Measurements from ENCODE around the gene GNG4.
"Not testable (repeated sequence)": the region's sequence is repeated elsewhere in the genome, so short reads cannot be mapped to it uniquely, and the experiment has no call there.

GNG4 gene

DNA sequence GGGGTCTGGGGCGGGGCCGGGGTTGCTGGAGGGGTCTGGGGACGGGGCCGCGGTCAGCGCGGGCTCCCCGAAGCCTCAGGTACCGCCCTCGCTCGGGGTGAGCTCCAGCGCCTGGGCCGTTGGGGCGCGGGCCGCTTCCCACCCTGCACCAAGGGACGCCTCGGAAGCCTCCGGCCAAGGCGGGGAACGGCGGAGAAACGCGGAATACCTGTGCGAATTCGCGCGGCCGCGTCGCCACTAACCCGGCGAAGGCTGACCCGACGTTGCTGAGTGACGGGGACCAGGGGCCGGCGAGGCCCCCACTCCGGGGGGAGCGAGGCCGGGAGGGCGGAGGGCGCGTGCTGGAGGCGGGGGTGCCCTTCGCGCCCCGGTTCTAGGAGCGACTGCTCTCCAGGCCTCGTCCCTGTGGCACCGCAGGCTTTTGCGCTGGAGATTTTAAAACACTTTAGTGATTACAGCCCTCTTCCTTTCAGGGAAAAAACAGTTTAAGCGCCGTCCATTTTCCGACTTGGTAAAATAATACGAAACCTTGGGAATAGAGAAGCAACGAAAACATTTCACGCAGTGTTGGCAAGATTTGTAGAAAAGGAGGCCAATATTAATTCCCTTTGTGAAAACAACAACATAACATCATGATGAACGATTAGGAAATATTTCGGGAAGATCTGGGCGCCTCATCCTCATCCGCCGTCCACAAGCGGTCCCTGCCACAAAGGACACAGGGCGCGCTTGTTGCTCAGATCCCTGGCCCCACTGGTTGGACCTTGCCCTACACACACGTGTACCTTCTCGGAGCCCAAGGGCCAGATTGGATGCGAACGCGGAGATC, 971 bp upstream of the GNG4 start:
- DNase-seq (ENCODE audit: low read depth) = no peak

DNA sequence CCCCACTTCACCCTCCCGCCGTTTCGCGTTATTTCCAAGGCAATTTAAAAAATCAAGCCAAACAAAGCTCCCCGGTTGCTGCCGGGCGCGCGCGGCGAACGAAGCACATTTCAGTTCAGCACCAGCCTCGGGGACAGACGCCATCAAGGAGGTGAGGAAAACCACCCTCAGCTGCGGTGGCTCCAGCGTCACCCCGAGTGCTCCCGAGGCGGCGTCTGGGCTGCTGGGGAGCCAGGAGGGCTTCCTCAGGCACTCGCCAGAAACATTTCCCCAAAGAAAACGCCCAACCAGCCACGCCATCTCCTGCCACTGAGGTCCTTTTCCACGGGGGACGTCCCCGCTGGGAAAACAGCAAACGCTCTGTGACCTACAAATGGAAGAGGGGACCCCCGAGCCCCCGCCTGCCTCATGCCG, 623 bp downstream of the GNG4 start:
- no peak for DNase-seq (ENCODE audit: low read depth)

DNA sequence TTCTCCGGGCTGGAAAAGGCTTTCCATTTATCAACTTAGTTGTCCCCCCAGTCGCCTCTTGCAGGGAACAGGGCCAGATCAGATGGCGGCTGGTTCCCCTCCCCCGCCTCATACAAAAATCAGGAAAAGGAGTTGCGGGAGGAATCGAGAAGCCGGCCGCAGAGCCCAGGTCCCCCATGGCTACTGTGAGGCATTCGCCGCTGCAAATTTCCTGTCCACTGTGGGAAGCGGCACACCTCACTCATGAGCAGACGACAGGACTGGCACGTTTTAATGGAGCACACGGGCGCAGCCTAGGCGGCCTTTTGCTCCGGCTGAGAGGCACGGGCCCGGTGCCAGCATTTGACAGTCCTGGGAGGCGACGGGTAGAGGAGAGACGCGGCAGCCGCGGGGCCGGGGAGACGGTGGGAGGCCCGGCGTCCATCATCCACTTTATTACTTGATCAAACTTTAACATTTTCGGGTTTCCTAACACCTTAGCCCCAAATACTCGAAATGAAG, 1.1 kb downstream of the GNG4 start:
- DNase-seq (ENCODE audit: low read depth) = no peak

DNA sequence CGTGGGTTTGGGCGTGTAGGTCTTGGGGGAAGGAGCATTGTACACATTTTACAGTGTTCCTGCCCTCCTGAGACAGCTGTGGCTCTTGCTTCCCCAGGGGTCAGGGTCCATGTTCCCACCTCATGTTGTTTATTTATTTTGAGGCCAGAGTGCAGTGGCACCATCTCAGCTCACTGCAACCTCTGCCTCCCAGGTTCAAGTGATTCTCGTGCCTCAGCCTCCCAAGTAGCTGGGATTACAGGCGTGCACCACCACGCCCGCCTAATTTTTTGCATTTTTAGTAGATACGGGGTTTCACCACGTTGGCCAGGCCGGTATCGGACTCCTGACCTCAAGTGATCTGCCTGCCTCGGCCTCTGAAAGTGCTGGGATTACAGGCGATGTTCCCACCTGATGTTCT, 2.0 kb downstream of the GNG4 start:
- not testable (repeated sequence) for DNase-seq (ENCODE audit: low read depth)

DNA sequence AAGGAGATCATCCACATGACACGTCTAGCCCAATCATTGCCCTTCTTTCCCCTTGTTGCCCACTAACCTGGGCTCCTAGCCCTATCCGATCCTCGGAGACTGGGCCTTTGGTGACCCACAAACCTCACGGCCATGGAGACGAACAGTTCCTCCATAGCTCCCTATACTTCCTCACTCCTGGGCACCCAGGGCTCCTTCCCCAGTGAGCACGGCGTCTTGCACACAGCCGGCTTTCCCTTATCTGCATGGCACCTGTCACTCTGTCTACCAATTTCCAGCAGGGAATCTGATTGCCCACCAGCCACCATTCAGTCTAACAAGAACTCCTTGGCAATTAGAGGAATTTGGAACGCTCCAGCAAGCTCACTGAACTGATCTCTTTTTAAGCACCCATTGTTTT, 3.1 kb downstream of the GNG4 start:
- no peak for DNase-seq (ENCODE audit: low read depth)

DNA sequence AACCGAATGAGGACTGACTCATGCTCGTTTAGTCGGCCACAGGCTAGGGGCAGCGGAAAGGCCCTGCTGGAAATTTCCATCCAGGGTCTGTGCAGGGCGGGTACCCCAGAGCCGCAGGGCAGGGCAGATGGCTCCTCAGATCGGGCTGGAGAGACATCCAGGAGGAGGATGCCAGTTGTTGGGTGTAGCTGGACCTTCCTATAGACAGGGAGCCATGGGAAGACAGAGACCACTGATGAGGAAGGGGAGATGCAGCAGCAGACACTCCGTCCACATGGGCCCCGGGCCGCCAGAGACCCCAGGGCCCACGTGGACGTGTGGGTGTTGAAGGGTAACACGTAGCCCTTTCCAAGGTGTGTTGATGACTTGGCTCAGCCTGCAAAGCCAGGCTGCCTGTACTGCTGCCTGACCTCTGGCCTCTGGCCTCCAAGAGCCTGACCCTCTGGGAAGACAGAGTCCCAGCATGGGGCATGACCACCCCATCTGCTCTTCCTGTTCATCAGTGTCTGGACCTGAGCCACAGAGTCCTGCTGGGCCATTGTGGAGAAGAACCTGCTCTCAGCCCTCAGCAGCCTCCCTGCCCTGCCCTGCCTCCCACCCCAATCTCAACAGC, 4.8 kb downstream of the GNG4 start:
- no peak for DNase-seq (ENCODE audit: low read depth)

DNA sequence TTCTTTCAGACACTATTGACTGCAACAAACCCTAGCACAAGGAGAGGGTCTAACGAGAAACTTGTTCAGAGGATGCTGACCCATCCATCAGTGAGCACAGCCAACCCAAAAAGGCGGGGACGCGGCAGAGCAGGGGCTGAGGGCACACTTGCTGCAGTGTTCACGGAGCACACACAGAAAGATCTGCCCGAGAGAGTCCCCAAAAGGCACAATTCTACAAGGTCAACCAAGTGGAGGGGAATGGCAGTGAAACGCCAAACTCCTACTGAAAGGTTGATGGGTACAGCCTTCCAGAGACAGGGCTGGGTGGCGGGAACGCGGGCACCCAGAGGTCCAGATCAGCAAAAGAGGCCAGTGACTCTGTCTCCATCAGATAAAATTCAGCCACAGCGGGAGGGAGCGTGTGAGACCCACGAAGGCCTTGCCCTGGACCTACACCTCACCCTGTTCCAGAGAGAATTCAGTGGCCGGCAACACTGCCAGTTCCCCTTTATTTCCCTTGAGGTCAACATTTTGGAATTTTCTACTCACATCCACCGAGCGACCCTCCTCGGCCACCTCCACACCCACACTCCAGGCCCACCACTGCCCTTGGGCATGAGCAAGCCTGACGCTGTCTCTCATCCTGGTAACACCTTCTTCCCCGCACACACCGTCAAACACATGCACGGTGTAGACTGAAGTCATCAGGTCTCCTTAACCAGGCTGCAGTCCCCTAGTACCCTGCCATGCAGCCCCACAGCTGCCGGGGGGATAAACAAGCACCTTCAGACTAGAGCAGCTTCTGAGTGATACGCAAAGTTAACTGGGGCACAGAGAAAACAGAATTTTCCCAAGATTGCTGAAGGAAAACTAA, 5.5 kb downstream of the GNG4 start:
- DNase-seq (ENCODE audit: low read depth) = no peak

DNA sequence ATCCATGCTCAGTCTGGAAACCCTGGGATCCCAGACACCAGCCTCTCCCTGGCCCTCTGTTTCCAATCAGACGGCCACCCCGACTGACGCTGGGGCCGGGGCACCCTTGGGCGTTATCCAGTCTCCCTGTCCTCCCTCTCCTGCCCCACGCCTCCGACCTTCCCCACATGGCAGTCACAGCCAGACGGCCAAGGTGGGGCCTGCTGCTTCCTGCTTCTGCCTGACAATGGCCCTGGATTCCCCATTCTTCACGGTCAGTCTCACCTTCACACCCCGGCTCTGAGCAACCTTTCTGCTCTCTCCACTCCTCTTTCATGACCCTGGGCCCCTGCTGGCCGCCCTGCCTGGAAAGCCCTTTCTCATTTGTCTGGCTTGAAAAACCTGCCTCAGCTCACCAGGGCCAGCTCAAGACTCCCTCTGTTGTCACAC, 6.6 kb downstream of the GNG4 start:
- no peak for DNase-seq (ENCODE audit: low read depth)

DNA sequence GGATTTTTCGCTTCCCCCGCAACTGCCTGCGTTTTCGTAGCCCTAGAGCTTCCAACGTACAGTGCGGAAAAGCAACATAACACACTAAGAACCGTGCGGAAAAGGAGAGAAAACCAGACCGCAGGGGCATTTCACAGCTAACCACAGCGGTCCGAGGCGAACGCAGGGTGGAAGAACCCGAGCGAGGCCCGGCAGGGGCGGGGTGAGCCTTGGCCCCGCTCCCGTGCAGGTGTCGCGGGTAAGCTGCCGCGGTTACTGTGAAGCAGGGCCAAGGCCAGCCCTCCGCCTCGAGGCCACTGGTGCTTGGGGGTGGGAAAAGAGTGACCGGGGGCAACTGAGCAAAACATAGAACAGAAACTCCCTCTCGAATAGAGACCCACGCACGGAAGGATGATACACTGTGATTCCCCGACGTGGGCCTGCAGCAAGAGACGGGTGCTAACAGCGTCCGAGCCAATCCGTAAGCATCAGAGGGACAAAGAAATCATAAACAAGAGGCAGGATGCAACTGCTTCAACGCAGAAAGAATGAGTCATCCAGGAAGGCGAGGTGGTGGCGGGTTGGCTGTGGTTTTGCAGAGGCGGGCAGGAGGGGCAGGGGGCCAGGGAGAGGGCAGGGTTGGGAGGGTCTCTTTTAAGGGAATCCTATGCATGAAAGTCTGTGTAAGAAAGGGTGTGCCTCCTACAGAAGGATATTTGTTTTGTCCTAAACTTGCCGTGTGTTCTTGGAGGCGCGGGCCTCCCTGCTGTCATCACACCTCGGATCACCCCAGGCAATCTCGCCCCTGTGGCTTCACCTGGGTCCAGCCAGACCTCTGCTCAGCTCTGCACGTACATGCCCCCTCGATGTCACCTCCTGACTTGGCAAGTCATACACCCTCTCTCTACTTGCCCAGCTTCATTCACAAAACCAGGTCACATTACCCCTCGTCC, 7.3 kb downstream of the GNG4 start:
- no peak for DNase-seq (ENCODE audit: low read depth)

DNA sequence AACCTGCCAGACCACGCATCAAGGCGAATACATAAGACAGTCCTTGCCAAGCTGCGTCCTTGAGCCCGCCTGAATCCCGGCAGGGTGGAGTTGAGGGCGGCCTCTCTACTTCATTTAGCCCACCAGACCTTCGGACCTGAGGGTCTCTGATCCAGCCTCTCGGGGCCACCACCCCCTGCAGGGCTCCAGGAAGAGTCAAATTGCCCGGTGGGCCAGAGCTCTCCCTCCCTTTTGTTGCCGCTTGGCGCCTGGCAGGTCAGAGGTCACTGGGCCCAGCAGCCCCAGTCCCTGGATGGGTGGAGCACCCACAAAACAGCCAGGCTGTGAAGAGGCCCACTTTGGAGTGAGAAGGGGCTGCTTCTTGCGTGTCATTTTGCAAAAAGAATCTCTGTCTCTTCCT, 9.0 kb downstream of the GNG4 start:
- no peak for DNase-seq (ENCODE audit: low read depth)

DNA sequence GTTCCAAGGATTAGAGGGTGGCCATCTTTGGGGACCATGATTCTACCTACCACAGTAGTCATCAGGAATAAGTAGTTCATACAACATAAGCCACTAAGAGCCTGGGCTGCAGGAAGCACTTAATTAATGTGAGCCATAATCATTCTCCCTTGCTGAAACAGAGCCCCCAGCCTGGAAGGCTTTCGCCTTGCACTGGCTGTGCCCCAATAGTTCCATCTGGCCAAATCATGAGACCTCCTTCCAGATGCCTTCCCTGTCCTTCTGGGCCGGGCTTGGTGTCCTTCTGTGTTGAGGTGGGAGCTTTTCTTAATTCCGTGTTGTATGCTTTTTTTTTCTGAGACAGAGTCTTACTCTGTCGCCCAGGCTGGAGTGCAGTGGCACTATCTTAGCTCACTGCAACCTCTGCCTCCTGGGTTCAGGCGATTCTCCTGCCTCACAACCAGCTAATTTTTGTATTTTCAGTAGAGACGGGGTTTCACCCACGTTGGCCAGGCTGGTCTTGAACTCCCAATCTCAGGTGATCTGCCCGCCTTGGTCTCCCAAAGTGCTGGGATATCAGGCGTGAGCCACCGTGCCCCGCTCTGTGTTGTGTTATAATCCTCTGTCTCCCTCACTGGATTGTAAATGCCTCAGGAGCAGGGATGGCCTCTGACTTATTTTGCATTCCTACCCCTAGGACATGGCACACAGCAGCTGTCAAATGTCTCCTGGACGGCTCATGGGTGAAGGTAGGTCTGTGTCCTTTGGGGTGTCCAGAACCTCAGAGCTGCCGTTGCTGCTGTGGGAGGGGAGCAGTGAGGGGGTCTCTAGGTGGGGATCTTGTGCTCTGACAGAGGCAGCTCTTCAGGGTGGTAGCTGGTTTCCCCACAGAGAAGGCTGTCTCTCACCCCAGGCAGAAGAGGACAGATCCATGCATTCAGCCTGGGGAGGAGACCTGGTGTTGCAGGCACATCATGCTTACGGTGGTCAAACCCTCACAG, 10.1 kb downstream of the GNG4 start:
- no peak for DNase-seq (ENCODE audit: low read depth)

DNA sequence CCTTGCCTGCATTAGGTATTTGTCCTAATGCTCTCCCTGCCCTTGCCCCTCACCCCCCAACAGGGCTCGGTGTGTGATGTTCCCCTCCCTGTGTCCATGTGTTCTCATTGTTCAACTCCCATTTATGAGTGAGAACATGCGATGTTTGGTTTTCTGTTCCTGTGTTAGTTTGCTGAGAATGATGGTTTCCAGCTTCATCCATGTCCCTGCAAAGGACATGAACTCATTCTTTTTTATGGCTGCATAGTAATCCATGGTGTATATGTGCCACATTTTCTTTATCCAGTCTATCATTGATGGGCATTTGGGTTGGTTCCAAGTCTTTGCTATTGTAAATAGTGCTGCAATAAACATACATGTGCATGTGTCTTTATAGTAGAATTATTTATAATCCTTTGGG, 11.0 kb downstream of the GNG4 start:
- not testable (repeated sequence) for DNase-seq (ENCODE audit: low read depth)

DNA sequence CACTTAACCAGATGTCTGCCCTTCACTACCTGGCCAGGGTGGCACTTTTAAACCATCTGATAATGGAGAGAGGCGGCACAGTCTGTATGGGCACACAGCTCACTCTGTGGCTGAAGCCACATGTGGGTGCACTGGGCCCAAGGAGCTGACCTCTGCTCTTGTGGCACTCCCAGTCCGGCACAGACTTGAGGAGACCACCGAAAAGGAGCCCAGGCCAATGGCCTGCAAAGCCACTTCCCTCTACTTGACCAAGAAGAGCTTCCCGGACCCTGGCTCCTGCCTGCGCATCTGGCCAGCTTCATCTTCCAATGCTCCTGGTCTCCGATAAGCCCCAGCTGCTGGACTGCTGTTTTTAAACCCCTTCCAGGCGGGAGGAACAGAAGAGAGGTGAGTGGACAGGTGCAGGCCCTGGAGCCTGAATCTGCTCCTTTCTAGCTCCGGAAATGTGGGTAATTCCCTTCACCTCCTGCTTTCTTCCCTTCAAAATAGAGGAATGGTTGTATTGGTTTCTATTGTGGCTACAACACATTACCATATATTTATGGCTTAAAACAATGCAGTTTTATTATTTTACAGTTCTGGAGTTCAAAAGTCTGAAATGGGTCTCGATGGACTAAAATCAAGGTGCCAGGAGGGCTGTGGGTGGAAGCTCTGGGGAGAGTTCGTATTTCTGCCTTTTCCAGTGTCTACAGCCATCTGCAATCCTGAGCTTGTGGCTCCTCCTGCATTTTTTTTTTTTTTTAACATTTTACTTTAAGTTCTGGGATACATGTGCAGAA, 11.6 kb downstream of the GNG4 start:
- DNase-seq (ENCODE audit: low read depth) = no peak

DNA sequence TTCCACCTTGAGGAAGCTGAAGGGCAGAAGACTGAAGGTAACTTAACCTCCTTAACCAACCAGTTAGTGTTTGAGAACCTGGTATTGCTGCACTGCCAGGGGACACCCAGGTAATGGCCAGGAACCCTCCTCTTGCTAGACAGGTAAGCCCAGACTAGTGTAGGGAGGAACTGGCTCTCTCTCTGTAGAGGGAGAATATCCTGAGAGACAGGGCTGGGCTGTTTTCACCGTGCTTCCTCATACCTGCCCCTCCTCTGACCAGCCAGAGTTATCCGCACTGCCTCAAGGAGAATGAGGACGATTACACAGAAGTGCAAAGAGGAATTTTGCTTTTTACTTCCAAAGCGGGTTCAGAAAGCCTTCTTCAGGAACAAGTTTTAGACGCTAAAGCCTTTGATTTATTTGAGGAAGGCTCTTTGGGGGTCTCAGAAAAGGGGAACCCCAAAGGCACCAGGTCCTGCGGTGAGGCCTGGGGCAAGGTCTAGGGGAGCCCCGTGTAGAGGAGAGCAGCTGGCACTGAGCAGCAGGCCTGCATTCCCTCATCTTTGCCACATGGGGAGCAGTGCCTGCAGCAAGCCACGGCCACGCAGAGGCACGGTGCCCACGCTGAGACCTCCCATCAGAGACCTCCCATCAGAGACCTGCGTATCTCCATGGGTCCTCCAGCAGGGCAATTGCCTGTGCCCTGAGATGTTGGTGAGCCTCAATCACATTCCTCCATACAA, 13.5 kb downstream of the GNG4 start:
- no peak for DNase-seq (ENCODE audit: low read depth)

DNA sequence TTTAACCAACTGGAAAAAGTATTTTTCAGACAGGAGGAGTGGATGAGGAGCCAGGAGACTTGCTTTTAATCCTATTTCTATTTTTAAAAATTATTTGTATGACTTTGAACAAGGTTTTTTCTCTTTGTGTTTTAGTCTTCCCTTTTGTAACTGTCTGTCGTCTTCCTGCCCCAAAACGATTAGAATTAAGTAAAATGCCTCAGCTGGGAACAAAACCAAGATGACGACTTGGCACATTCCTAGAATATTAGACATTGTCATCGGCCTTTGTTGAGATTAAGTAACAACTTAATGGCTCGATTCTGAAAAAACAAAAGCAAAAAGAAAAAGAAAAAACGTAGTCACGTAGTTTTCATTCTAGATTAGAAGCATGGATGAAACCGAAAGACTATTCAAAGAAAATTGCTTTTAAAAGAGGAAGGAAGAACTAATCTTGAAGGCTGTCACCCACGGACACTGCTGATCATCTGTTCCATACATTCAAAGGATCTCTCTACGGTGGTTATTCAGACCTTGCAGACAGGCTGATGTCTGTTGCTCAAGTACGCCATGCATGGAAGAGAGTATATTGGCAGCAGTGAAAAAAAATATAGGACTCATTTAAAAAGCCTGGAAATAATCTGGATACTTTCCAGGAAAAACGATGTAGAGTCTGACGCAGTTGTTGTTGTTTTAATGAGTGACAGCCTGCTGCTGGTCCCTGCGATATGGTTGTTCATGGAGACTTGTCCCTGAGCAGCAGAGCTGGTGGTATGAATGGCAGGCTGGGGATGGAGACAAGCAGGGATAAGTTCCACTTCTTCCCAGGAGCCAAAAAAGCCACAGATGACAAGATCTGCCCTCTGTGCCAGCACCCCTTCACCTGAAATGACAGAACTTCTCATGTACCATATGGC, 16.8 kb downstream of the GNG4 start:
- peak; percentile 38 for DNase-seq (ENCODE audit: low read depth)

DNA sequence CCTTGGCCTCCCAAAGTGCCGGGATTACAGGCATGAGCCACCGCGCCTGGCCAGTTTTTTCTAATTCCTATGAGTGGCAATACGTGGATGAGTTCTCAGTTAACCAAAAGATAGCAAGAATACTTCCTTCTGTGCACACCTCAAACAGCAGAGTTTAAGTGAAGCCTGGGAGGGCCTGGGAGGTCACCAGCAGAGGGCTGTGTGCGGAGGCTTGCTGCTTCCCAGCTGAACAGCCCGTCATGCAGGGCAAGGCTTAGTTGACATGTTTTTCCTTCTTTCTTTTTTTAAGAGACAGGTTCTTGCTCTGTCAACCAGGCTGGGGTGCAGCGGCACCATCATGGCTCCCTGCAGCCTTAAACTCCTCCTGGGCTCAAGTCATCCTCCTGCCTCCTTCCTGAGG, 17.8 kb downstream of the GNG4 start:
- no peak for DNase-seq (ENCODE audit: low read depth)

DNA sequence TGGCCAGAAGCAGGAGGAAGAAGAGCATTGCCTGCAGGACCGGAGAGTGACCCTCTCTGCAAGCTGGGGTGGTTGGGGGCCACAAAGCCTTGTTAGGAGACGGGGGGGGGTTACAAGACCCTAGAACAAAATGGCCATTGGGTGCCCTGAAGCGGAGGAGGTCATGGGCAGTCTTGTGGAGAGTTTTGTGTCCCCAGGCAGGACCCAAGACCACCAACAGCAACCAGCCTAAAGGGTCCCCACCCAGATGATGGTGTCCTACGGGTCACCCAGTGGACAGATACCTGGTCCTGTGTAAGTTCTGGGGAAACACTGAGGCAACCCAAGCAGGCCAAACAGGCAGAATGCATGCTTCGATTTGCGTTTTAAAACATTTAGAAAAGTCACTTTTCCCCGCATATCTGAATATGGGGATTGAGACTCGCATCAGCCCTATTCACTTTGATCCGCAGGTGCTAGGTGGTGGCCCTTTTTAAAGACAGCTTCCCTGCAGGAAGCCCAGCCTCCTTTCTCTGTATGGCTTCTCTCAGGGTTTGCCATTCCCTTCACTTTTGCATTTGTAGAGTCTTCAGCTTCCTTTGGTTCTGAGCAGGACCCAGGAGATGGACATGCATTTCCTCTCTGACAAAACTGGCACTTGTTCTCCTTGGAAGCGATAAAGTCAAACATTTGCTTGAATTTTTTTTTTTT, 21.1 kb downstream of the GNG4 start:
- no peak for DNase-seq (ENCODE audit: low read depth)
